K562 (cell line): ENCODE data around the gene LRRC43. TPM values are rescaled to one million over a fixed set of nuclear protein-coding genes. Genes with fewer than 3 reads are reported as not detected.

Experiments
- BRD9 ChIP-seq: fragments of 450-650 bp; IDR thresholded peaks from 2 replicates; pipeline ENCODE4 v1.6.1; 2018; ENCODE audit warnings: low read depth; ENCODE audit not compliant: partially characterized antibody
- CAMTA2 ChIP-seq: fragments of 250-450 bp; sonication (Bioruptor Pico); conservative IDR thresholded peaks from 2 replicates; pipeline ENCODE4 v1.5.1; 2022
- CHCHD3 ChIP-seq: fragments of 250-450 bp; sonication (Bioruptor Pico); IDR thresholded peaks from 2 replicates; pipeline ENCODE4 v2.1.2; 2022; ENCODE audit warnings: mild to moderate bottlenecking
- ELK1 ChIP-seq: sonication (generic); formaldehyde crosslinking; IDR thresholded peaks from 2 replicates; pipeline ENCODE4 v1.8.1; 2022; ENCODE audit warnings: missing genetic modification reagents
- FOXP1 ChIP-seq: sonication (generic); formaldehyde crosslinking; IDR thresholded peaks from 2 replicates; pipeline ENCODE4 v1.8.0; 2022; ENCODE audit warnings: mild to moderate bottlenecking, missing genetic modification reagents
- HNRNPL ChIP-seq: fragments of 200-400 bp; formaldehyde crosslinking; IDR thresholded peaks from 2 replicates; pipeline ENCODE4 v1.6.1; 2017; ENCODE audit warnings: low read depth, mild to moderate bottlenecking, low read length
- MTA3 ChIP-seq: fragments of 450-650 bp; formaldehyde crosslinking; IDR thresholded peaks from 2 replicates; pipeline ENCODE4 v1.6.1; 2017; ENCODE audit warnings: mild to moderate bottlenecking, borderline replicate concordance
- NRF1 ChIP-seq, 2 experiments: fragments of 450-650 bp; IDR thresholded peaks in 1 of 2; conservative IDR thresholded peaks in 1 of 2; 2 replicates each; pipeline ENCODE4 v1.6.1; 2014; ENCODE audit warnings: mild to moderate bottlenecking in 2 of 2
- PPARD ChIP-seq: fragments of 250-450 bp; sonication (Bioruptor Pico); IDR thresholded peaks from 2 replicates; pipeline ENCODE4 v1.8.0; 2022; ENCODE audit warnings: inconsistent platforms, mild to moderate bottlenecking, moderate library complexity
- RBM34 ChIP-seq: fragments of 200-400 bp; formaldehyde crosslinking; IDR thresholded peaks from 2 replicates; pipeline ENCODE4 v1.6.1; 2018; ENCODE audit warnings: low read length, borderline replicate concordance; ENCODE audit not compliant: insufficient read depth
- RFX1 ChIP-seq: fragments of 450-650 bp; IDR thresholded peaks from 2 replicates; pipeline ENCODE4 v1.6.1; 2016; ENCODE audit warnings: mild to moderate bottlenecking, moderate library complexity
- ZFP91 ChIP-seq: sonication (generic); formaldehyde crosslinking; IDR thresholded peaks from 2 replicates; pipeline ENCODE4 v1.8.0; 2022; ENCODE audit warnings: mild to moderate bottlenecking, missing genetic modification reagents
- ZNF143 ChIP-seq: sonication (generic); formaldehyde crosslinking; IDR thresholded peaks from 2 replicates; pipeline ENCODE4 v1.9.0; 2022; ENCODE audit warnings: mild to moderate bottlenecking, missing genetic modification reagents
- ZNF212 ChIP-seq: fragments of 450-650 bp; formaldehyde crosslinking; IDR thresholded peaks from 2 replicates; pipeline ENCODE4 v1.4.0; 2020; ENCODE audit warnings: mild to moderate bottlenecking
- ZNF444 ChIP-seq: fragments of 250-450 bp; sonication (Bioruptor Pico); IDR thresholded peaks from 2 replicates; pipeline ENCODE4 v1.4.0; 2020; ENCODE audit warnings: mild to moderate bottlenecking, moderate library complexity
- ZNF507 ChIP-seq: conservative IDR thresholded peaks from 2 replicates; pipeline ENCODE4 v1.6.1; 2017; ENCODE audit warnings: missing genetic modification characterization, missing compliant biosample characterization
- ZNF561 ChIP-seq: fragments of 450-650 bp; formaldehyde crosslinking; conservative IDR thresholded peaks from 2 replicates; pipeline ENCODE4 v1.4.0; 2020; ENCODE audit warnings: mild to moderate bottlenecking, moderate library complexity
- ZNF639 ChIP-seq, 2 experiments: fragments of 200-800 bp in 1 of 2; sonication (Bioruptor generic) in 1 of 2; sonication (generic) in 1 of 2; formaldehyde crosslinking in 1 of 2; IDR thresholded peaks in 1 of 2; conservative IDR thresholded peaks in 1 of 2; 2 replicates each; pipeline versions ENCODE4 v1.5.0 to v1.6.1; 2016 to 2020; ENCODE audit warnings: missing compliant biosample characterization in 1 of 2, missing genetic modification characterization in 1 of 2, missing genetic modification reagents in 1 of 2
- ZNF644 ChIP-seq: fragments of 200-800 bp; sonication (Bioruptor generic); IDR thresholded peaks from 2 replicates; pipeline ENCODE4 v1.6.1; 2016; ENCODE audit warnings: low read depth, missing genetic modification characterization, missing compliant biosample characterization
- ZNF766 ChIP-seq: fragments of 200-800 bp; sonication (Bioruptor generic); conservative IDR thresholded peaks from 2 replicates; pipeline ENCODE4 v1.6.1; 2016; ENCODE audit warnings: missing genetic modification characterization, missing compliant biosample characterization
- polyA plus RNA-seq, 8 experiments: library from polyadenylated mRNA; depleted of rRNA in 4 of 8; stranded (reverse) in 5 of 8; unstranded in 3 of 8; fragments of >200 nt; fragmentation: Nextera tagmentation in 2 of 8; fragmentation: Illumina TruSeq in 1 of 8; extraction: Ambion mirVana in 2 of 8; extraction: Trizol in 1 of 8; gene quantifications; 2 replicates each; pipeline versions ENCODE4 v1.2.1 to v1.2.3, GENCODE V29; 2011 to 2014; ENCODE audit warnings: inconsistent platforms in 1 of 8, missing spikeins in 1 of 8
- total RNA-seq, 7 experiments: library from RNA; depleted of rRNA in 6 of 7; stranded (reverse); fragments of >200 nt in 6 of 7; fragmentation: Illumina TruSeq in 2 of 7; extraction: Trizol in 2 of 7; gene quantifications; 2 replicates each; pipeline versions ENCODE4 v1.2.1 to v1.2.3, GENCODE V29; 2011 to 2021; ENCODE audit warnings: low replicate concordance in 1 of 7
- TF ChIP-seq, protein P1 (sequence below): sonication (generic); formaldehyde crosslinking; IDR thresholded peaks from 2 replicates; pipeline ENCODE4 v1.8.1; 2023; ENCODE audit warnings: mild to moderate bottlenecking, missing genetic modification reagents, moderate library complexity

Gene LRRC43
- total and polyA plus RNA-seq, 9 of the 15 experiments (the other 6 are each of a cell fraction or from before 2014, with no cell fraction given), result 0.19 TPM; not detected in 8

DNA sequence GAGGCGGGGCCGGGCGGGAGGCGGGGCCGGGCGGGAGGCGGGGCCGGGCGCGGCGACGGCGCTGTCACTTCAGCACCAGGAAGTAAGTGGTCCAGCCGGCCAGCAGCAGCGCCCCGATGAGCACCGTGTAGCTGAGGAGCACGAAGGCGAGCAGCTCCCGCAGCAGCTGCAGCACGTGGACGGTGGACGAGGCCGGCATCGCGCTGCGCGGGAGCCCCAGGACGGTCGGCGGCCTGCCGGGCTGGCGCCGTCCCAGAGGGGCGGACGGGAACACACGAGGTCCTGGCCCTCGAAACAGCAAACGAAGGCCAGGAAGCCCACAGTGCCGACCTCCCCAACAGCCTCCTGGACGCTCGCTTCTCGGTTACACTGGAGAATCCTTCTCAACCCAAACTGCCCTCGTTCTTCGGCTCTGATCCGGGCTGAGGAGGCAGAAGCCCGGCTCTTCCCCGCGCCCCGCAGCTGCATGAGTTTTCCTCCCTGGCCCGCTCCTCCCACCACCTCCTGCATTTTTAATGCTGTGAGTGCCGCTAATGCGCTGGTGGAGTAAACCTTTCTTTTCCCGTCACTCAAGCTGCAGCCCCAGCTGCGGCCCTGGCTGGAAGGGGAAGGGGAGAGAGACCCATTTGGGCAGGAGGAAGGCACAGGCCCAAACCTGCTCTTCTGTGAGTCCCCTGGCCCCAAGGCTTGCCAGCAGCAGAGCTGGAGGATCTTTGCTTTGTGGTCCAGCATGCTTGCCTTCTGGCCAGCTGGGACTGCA, 43.6 kb downstream of the LRRC43 start (continued):
- TF ChIP-seq ELK1, result no peak
- no peak for TF ChIP-seq BRD9
- TF ChIP-seq PPARD (CRISPR knock-in tag), result no peak
- peak in 1 of 2 experiments; percentile 13; a peak in 1 of 4 replicates for TF ChIP-seq ZNF639 (CRISPR knock-in tag; conservative IDR thresholded peaks at IDR 0.05 in 1 of 2, IDR thresholded peaks at IDR 0.05 in 1 of 2)
- TF ChIP-seq ZNF507 (tag), result no peak
- TF ChIP-seq MTA3, result no peak
- TF ChIP-seq ZNF644, result no peak; the same call in 1 of the 2 replicates
- no peak for TF ChIP-seq ZNF561 (CRISPR knock-in tag)
- no peak for TF ChIP-seq RFX1
- TF ChIP-seq ZNF143 (CRISPR knock-in tag), result no peak
- no peak for TF ChIP-seq ZNF444 (CRISPR knock-in tag)
- no peak for TF ChIP-seq ZNF766 (CRISPR knock-in tag)
- TF ChIP-seq, protein P1, sequence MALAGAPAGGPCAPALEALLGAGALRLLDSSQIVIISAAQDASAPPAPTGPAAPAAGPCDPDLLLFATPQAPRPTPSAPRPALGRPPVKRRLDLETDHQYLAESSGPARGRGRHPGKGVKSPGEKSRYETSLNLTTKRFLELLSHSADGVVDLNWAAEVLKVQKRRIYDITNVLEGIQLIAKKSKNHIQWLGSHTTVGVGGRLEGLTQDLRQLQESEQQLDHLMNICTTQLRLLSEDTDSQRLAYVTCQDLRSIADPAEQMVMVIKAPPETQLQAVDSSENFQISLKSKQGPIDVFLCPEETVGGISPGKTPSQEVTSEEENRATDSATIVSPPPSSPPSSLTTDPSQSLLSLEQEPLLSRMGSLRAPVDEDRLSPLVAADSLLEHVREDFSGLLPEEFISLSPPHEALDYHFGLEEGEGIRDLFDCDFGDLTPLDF (CRISPR knock-in tag), result peak; percentile 85; the same call in 1 of the 2 replicates
- TF ChIP-seq FOXP1, result peak; percentile 97
- TF ChIP-seq CHCHD3 (CRISPR knock-in tag), result no peak
- TF ChIP-seq NRF1 (conservative IDR thresholded peaks at IDR 0.05 in 1 of 2, IDR thresholded peaks at IDR 0.05 in 1 of 2), result no peak
- no peak for TF ChIP-seq HNRNPL
- TF ChIP-seq RBM34, result no peak
- no peak for TF ChIP-seq CAMTA2 (CRISPR knock-in tag)
- no peak for TF ChIP-seq ZNF212 (CRISPR knock-in tag)
- peak; percentile 57; the same call in 1 of the 2 replicates for TF ChIP-seq ZFP91 (CRISPR knock-in tag)
